OCI-LY3 (cell line): ENCODE results near the gene HYCC1.
"Not testable (repeated sequence)": the region's sequence is repeated elsewhere in the genome, so short reads cannot be mapped to it uniquely, and the experiment has no call there.

ENCODE experiments used
- CTCF ChIP-seq: fragments of 200-600, 300-600 bp; sonication (generic); IDR thresholded peaks from 2 replicates; pipeline ENCODE4 v1.5.1; 2014; ENCODE audit warnings: antibody characterized with exemption, low read length, low read depth
- EZH2phosphoT487 ChIP-seq: fragments of 200-600 bp; shearing (Covaris generic); IDR thresholded peaks from 2 replicates; pipeline ENCODE4 v1.6.1; 2018; ENCODE audit warnings: antibody characterized with exemption, mixed run types, low read depth

GRCh38 chr7:23046336-23046735, 32.4 kb upstream of the HYCC1 start:
- not testable (repeated sequence) for TF ChIP-seq EZH2phosphoT487, CTCF
